ENCODE results near the gene TOMM22.

TOMM22 gene

DNA sequence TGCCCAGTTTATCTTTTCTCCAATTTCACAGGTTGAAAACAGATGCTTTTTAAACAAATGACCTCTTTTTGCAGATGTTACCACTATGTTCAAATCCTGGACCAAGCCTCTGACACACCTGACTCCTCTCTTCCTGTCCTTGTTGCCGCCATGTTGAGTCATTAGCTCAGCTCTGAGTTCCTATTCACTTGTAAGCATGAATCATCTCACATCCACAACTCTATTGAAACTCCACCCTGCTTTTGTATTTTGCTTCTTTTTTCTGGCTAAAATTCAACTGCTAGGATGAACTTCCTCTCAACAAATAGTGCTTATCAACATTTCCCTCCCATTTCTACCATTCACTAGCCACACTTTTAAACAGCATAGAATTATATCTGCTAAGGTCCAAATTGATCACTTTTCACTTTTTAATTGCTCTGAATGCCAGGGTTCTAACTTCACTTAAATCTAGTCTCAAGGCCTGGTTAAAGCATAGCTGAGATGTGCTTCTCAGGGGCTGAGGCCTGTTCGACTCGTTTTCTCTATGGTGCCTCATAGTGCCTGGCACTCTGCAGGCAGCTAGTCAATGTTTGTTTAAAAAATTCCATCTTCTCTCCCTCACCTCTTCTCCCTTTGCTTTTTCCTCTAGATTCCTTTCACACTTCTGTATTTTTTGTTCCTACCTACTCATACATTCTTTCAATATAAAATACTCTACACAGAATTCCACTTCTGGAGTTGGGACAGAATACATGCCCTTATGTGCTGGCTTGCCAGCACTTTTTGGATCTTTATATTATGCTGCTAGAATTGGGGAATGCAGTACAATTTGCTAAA, 15.1 kb downstream of the TOMM22 start:
- DNase-seq (ENCODE audit: low read depth in 3 of 3) = peak in 2 of 3 experiments; percentile 21 to 36

DNA sequence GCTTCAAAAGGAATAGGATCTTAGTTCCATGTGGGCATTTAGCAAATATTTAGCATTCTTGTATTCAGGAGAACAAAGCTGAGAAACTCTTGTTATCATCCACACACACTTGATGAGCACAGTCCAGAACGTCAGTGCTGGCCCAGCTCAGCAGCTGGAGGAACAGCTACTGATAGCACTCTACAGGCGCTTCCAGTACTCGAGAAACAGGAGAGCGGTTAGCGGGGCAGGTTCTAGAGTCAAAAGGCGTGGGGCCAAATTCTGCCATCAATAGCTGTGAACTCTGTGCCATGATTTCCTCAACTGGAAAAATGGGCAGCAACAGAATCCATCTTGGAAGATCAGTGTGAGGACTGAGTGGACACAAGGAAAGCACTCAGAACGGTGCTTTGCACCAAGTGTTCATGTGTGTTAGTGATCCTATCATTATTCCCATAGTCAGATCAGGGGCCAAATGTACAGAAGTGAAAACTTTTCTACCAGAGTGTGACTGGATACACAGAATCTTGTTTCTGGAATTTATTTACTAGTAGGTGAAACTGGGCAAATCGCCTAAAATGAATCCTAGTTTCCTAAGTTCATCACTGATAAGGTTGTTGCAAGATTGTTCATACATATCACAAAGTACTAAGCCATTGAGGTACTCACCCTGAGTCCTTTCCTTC, 15.8 kb downstream of the TOMM22 start:
- DNase-seq (ENCODE audit: low read depth in 3 of 3) = no peak

DNA sequence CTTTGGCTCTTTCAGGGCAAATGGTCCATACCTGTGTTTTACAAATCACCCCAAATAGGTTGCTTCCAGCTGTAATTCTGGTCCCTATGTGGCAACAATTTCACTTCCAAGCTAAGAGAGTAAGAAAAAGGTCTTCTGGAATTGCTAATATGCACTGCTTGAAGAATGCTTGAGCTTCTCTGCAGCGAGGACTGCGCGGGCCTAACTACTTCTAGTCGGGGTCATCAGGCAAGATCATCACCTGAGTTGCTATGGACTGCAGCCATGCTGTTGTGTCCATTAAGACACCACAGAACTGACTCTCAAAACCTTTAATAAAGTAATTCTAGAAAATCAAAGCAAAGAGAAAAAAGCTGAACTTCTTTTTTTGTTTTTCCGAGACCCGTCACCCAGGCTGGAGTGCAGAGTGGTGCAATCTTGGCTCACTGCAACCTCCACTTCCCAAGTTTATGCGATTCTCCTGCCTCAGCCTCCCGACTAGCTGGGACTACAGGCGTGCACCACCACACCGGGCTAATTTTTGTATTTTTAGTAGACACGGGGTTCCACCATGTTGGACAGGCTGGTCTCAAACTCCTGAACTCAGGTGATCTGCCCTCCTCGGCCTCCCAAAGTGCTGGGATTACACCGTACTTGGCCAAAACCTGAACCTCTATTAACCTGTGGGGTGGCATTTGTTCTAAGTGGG, 16.8 kb downstream of the TOMM22 start:
- DNase-seq (ENCODE audit: low read depth in 3 of 3) = no peak

DNA sequence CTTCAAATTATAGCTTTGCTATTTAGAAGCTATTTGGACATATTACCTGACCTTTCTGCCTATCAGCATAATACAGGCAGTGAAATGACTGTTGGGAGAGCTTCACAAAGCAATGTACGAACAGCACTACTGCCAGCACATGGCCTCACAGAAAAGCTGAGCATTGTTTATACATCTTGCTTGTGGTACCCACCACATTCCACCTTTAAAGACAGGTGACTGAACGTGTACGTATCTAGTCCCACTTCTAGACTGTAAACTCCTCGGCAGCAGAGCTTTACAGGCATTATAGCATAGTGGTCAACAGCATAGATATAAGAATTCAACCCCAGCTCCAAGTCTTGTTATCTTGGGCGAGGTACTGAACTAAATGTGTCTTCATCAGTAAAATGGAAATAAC, 17.4 kb downstream of the TOMM22 start:
- no peak for DNase-seq (ENCODE audit: low read depth in 3 of 3)

DNA sequence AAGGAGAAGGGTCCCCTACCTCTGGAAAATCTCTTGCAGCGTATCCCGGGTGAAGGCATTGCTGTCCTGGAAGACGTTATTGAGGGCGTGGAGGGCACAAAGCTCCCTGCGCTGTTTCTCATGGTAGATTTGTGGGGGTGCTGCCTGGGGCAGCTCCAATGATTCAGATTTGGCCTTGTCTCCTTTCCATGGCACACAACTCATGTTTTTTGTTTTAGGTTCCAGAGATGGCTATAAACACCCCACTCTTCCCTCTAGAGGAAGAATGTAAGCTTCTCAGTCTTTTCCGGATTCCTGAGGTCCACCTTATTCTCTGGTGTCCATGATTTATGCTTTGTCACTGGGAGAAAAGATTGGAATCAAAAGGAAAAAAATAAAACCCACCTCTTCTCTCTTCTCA, 18.0 kb downstream of the TOMM22 start:
- no peak for DNase-seq (ENCODE audit: low read depth in 3 of 3)

DNA sequence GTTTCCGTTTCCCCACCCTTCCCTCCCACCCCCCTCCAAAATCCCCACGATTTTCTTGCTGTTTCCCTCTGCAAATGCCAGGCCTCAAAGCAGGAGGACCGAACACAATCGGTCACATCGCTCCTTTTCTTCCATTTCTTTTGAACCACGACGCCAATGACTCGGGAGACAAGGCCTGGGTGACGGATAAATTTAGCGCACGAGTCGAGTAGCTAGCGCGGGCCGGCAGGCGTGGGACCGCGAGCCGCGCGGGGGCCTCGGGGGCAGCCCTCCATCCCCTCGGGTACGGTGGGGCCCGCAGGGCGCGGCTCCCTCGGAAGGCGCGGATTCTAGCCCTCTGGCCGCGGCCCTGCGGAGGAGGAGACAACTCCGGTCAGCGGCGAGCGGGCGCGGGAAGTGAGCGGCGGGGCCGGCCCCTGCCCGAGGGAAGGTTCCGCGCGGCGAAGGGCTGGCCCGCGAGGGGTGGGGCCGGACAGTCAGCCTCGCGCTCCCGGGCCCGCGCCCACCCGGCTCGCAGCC, 18.6 kb downstream of the TOMM22 start:
- DNase-seq (ENCODE audit: low read depth in 3 of 3) = no peak

DNA sequence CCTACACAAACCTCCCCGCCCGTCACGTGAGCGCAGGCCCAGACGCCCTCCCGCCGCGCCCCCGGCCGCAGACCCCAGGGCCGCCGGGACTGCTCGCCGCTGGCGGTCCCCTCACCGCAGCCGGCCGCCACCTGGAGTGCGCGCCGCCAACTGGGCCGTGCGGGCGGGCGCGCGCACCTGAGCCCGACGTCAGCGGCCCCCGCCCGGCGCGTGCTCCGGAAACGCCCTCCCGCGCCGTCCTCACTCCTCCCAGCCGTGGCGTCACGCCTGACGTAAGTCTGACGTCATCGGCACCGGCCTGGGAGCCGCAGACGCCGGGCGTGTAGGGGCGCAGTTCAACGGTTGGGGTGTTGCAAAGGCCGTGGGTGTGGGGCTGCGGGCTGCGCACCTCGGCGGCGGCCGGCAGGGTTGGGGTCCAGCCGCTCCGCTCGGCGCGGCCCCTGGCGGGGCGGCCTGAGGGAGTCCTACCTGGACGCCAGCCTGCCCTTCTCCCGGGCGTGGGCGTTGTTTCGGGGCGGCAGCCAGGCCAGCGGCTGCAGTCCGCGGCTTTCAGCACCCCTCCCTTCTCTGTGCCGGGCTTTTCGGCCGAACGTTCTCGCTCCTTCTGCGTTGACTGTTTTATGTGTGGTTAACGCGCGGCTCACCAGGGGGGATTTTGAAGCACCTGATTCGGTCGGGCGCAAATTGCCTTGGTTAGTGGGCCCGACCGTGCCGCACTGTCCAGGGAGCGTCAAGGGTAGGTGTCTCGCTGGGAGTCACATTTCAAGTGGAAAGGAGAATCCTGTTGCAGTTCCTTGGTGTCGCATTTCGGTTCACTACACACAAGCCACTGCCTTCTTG, 19.3 kb downstream of the TOMM22 start, which contains the start of gene JOSD1:
Gene JOSD1, minus strand, starts transcription at position 155 of the 840 bp plus-strand sequence. CDS start 956 bp downstream, outside the sequence.
- peak; percentile 95 to 98 (median 97) for DNase-seq (ENCODE audit: low read depth in 3 of 3)

DNA sequence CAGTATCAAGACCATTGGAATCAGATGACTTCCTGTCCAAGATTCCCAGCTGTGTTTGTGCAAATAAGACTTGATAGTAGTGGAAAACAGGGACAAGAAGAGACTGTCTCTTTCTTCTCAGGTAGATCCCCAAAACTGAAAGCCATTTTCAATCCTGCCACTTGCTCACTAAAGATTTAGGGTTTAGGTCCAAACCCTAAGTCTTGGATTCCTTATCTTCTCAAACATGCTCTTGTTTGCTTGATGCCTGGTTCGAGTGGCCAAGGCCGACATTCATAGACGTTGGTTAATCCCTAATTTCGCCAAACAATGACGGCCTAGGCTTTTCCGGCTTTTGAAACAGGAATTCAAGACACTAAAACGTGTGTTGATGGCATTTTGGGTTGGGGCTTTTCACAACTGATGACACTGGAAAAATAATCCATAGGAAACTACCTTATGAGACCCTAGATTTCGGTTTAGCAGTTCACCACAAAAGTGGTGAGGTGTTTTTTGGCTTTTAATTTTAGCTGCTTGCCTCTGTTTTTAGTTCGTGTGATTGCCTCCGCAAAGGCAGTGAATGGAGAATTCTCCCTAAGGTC, 23.0 kb downstream of the TOMM22 start:
- DNase-seq (ENCODE audit: low read depth in 3 of 3) = no peak

DNA sequence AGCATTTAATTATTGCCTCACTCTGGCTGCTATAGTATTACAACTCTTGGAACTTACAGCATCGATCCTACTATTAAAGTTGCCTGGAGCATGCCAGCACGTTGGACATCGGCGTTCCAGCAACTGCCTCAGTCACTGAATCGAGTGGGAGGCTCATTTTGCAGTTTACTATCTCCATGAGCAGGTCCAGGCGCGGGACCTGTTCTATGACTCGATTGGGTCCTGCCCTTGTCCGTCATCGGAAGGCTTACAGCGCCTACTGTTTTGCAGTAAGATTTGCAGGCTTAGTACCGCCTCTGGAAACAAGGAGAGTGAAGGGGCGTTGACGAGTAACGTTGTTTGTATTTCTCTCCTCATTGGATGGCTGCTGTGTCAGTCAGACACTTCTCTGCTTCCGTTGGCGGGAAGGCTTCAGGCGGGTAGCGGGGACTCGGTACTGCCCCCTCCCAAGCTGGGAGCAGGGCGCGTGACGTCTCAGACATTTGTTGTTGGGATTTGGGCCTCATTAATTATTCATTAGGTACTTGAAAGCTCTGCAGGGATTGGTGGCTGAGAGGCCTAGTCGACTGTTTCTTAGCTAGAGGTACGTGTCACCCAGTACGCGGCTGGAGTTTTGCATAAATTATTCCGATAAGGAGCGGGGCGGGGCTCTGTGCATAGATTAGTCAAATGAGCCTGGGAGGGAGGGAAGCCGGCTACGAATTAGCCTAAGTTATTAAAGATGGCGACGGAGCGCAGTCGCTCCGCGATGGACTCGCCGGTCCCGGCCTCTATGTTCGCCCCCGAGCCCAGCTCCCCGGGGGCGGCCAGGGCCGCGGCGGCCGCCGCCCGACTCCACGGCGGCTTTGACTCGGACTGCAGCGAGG, 23.7 kb downstream of the TOMM22 start, which contains the start of gene GTPBP1:
Gene GTPBP1, plus strand, starts transcription at position 710 of the 866 bp plus-strand sequence. Its CDS starts 12 bp downstream, at position 722.
- peak; percentile 92 to 98 (median 94) for DNase-seq (ENCODE audit: low read depth in 3 of 3)

DNA sequence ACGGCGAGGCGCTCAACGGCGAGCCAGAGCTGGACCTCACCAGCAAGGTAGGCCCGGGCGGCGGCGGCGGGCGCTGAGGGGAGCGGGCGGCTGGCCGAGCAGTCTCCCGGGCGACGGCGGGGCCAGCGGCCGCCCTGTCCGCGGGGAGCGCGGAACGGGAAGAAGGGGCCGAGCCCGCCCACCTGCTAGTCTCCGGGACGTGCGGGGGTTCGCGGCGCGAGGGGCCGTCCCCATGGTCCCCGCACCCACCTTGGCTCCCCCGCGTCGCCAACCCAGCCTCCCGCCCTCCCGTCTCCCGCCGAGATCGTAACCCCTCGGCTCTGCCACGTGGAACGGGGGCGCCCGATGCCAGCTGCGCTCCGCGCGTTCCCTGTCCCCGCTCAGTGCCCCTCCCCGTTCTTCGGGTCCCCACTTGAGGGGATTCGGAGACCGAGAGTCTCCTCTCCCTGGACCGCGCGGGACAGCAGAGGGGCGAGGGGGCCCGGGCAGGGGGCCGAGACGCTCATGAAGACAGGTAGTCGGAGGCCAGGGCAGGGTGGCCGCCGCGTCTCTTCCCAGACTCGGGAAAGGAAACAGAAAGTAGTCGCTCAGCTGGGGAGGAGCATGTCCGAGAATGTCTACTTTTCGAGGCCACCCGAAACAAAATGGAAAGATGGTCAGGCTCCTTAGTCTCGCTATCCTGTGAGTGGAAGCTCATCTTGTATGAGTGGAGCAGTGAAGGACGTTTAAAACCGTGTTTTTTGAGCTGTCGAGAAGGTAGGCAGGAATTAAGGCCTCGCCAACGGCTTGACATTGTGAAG, 24.5 kb downstream of the TOMM22 start:
- peak in 2 of 3 experiments; percentile 9 to 26 for DNase-seq (ENCODE audit: low read depth in 3 of 3)

DNA sequence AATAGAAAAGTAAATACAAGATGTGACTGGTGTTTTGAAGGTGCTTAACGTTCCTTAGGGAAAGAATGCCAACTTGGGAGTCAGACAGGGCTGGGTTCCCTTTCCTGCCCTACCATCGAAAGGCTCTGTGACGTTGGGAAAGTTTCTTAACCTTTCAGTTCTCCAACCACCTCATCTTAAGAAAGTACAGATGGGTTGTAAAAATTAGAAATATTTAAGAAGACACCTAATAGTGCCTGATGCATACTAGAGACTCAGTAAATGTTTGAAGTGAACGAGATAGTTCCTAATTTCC, 25.1 kb downstream of the TOMM22 start:
- DNase-seq (ENCODE audit: low read depth in 3 of 3) = no peak

DNA sequence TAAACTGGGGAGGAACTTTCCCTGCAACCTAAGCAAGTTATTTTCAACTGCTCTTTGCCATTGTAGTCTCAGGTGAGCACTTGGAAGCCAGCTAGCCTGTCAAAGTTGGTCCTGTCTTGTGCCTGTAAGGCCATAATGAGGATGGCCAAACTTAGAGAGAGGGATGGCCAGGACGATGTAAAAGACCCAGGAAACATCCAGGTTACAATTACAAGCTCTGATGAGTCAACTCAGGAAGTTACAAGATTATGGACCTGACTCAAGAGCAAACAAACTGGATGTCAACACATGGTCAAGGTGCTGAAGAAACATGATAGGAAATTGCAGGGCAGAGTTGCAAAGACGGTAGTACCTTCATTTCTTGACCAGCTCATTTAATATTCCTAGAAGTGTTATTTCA, 25.6 kb downstream of the TOMM22 start:
- no peak for DNase-seq (ENCODE audit: low read depth in 3 of 3)

DNA sequence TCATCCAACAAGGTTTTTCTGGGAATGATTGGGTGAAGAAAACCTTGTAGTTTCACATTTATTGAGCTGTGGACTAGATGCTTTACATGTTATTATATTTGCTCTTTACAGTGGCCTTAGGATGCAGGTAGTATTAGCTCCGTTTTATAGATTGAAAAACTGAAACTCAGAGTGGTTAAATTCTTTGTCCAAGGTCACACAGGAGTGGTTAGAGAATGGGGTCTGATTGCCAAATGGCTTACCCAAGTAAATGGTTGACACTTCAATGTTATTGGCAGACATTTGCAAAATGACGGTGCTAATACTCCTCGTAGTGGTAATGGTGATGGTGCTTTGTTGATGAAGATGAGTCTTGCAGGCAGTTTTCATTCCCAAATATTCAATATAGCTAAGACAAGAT, 26.2 kb downstream of the TOMM22 start:
- DNase-seq (ENCODE audit: low read depth in 3 of 3) = no peak

DNA sequence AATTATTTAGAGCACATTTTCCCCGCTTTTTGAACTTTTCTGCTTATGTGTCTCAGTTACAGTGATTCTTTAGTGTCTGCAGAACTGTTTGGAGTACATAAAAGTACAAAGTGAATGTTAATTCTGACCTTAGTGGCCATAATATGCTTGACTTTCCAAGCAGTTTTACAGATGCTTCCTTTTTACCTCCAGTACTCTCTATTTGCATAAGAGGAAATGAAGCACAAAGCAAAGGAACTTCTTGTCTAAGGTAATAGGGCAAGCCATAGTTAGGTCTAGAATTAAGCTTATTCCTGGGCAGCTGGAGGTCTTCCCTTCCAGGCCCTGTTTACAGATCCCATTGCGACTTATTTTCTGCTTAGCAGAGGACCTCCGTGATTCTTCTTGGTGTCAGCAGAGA, 27.5 kb downstream of the TOMM22 start:
- no peak for DNase-seq (ENCODE audit: low read depth in 3 of 3)

DNA sequence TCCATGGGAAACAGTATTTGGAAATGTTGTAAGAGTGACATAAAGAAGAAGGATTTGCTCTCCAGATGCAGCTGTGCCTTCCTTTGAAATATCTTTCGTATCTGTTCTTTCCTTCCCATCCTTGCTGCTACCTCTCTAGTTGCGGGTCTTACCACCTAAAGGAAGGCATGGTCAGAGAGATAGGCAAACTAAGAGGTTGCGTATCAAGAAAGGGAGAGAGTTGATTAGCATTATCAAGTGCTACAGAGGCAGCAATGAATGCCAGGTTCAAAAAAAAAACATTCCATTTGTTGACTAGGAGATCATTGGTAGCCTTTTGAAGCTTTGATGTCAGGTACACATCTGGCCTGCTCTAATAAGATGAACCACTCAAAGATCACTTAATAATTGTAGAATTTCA, 28.6 kb downstream of the TOMM22 start:
- DNase-seq (ENCODE audit: low read depth in 3 of 3) = no peak

DNA sequence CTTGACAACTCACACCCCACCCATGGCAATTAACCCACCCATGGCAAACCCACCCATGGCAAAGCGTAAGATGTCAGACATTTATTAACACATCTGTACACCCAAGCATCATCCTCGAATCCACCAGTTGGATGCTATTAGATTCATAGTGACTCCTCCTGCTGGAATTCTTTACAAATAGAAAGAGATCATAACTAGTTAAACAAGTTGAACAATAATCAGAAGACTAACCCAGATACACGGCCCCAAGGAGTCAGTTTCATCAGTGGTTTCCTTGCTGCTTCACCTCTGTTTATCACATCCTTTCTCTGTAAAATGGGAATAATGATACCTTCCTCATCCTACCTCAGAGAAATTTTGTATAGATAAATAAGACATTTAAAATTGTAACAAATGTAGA, 29.1 kb downstream of the TOMM22 start:
- no peak for DNase-seq (ENCODE audit: low read depth in 3 of 3)

DNA sequence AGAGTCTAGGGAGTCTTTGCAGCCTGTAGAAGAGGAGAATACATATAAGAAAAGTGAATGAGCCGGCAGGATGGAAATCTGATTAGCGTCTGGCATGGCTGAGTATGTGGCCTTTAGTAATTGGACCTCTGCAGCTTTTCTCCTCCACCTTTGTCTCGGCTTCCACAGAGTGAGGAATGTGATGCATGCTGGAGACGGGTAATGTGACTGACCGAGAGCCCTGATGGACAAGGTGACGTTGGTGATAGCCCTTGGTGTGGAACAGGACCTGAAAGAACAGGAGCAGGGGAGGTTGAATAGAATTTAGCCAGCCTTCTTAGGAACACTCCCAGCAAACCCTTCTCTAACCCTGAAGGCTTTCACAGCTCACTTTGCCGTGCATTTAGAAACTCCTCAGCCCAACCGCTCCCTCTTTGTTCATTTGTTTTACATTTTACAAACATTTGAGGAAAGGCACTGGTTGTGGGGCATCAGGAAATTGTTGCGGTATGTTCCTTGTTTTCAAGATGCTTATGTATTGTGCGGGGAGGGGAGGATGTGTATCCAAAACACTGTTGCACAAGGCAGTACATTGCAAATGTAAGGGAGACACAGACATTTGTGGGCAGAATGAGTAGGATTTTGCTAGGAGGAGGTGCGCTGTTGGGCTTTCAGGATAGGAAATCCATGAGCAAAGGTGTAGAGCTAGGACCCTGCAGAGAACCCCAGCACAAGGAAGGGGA, 30.9 kb downstream of the TOMM22 start:
- no peak for DNase-seq (ENCODE audit: low read depth in 3 of 3)

DNA sequence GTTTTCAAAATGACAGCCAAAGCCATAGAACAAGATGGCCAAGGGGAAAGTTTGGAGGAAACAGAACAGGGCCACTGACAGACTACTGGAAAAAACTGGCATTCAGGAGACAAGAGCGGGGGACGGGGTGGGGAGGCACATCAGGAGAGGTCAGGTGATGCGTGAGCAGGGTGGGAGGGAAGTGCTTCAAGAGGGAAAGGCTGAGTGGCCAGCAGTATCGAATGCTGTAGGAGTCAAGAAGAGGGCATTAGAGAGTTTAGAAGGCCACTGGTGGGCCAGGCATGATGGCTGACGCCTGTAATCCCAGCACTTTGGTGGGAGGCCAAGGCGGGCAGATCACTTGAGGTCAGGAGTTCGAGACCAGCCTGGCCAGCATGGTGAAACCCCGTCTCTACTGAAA, 32.2 kb downstream of the TOMM22 start:
- DNase-seq (ENCODE audit: low read depth in 3 of 3) = no peak
